ENCODE measurements around the gene TTLL13.

Gene TTLL13, protein sequence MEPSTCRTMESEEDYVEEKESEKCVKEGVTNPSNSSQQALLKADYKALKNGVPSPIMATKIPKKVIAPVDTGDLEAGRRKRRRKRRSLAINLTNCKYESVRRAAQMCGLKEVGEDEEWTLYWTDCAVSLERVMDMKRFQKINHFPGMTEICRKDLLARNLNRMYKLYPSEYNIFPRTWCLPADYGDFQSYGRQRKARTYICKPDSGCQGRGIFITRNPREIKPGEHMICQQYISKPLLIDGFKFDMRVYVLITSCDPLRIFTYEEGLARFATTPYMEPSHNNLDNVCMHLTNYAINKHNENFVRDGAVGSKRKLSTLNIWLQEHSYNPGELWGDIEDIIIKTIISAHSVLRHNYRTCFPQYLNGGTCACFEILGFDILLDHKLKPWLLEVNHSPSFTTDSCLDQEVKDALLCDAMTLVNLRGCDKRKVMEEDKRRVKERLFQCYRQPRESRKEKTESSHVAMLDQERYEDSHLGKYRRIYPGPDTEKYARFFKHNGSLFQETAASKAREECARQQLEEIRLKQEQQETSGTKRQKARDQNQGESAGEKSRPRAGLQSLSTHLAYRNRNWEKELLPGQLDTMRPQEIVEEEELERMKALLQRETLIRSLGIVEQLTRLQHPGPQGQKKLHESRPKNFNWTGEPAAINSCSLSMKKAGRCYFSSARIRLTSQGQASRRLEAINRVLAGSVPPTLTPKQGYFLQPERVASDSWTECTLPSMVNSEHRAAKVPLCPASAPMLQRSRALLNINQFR

DNA sequence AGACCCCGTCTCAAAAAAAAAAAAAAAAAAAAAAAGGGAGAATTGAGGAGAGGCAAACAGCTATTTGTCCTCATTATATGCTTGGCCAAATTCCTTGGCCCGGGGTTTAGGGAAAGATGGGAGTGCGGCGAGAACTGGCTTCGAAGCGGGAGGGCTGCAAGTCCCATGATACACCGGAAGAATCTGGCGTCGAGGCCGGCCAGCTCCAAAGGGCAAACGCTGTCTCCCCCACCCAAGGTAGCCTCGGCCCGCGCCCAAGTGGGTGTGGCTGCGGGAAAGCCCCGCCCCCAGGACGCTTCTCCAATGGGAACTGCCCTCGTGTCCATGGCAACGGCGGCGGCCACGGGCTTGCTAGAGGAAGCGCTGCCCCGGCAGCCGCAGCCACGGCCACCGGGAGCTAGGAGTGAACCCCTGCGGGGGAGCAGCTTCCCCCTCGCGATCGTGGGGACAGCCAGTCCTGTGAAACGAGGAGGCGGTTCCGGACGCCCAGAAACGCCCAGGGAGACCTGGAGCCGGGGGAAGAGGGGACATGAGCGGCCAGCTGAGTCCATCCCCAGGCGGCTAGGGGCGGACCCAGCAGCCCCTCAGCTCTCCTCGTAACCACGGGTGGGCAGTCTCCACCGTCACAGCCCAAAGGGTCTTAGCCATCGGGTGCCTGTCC lies at the start of gene TTLL13:
TTLL13 (plus strand) TSS at position 354 of the 661 bp plus-strand sequence. CDS start 1,075 bp downstream, outside the sequence.
- peak; percentile 90 for DNase-seq
- in situ Hi-C loops (cut with MboI; ENCODE audit: low pct_unique_long_range_greater_than_20kb, low sequenced_read_pairs): no loop called here

DNA sequence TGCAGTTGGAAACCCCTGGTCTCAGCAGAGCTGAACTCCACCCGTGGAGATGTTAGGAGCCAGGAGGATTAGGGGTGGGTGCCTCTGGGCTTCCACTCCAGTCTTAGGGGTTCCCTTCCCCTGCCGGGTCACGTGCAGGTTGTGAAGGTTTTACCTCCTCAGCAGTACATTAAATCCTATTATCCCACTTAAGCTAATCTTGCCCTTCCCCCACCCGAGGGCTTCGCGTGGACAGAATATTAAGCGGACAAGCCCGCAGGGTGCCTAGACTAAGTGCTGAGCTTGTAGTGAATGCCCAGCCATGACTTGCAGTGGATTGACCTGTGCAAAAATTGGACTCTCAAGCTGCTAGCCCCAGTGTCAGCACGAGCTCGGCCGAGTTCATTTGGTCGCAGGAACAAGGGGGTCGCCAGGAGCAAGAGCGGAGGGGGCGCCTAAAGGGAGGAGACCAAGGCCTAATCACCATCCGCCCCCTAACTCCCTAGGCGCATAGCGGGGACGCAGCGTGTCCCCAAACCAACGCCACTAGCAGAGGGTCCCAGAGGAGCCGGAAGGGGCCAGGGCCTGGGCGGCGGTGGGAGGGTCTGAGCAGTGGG lies 48.7 kb upstream of the TTLL13 start:
- DNase-seq: no peak
- in situ Hi-C loops (cut with MboI; ENCODE audit: low pct_unique_long_range_greater_than_20kb, low sequenced_read_pairs): no loop called here

DNA sequence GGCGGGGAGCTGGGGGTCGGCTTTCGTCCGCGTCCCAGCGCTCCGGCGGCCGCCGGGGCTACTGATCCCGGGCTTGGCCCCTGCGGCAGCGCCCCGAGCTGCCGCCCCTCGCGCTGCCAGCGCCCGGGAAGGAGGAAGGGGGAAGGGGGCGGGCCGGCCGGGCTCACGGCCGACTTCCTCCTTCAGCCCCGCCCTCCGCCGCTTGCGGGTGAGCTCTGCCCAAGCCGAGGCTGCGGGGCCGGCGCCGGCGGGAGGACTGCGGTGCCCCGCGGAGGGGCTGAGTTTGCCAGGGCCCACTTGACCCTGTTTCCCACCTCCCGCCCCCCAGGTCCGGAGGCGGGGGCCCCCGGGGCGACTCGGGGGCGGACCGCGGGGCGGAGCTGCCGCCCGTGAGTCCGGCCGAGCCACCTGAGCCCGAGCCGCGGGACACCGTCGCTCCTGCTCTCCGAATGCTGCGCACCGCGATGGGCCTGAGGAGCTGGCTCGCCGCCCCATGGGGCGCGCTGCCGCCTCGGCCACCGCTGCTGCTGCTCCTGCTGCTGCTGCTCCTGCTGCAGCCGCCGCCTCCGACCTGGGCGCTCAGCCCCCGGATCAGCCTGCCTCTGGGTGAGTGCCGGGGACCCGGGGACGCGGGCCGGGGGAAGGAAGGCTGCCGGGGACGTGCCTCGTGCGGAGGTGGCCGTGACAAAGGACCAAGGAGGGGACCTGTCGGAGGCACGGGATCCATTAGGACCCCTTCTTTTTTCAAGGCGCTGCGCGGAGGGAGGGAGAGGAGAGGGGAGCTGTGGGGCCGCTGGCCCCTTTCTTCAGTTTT lies 48.0 kb upstream of the TTLL13 start, which contains the start of gene SEMA4B:
SEMA4B (plus strand) TSS at position 201 of the 814 bp plus-strand sequence; CDS start at position 450, 249 bp downstream.
- in situ Hi-C loops (cut with MboI; ENCODE audit: low pct_unique_long_range_greater_than_20kb, low sequenced_read_pairs): no loop called here
- peak; percentile 71 for DNase-seq

DNA sequence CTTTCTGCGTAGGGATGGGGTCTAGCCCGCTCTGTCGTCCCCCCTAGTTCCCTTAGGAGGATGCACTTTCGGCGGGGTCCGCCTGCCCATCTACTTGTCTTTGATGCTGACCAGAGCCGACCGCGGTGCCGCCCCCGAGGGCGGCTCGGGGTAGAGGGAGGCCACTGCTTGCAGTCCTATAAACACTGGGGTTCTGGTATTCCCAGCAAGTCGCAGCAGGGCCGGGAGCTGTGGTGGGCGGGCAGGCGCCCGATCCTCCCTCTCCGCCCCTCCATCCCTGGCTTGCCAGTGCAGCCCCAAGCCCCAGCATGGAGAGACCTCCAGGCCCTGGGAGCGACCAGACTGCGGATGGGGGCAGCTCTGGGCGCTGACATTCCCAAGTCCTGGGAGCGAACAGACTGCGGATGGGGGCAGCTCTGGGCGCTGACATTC lies 47.4 kb upstream of the TTLL13 start:
- no peak for DNase-seq
- in situ Hi-C loops (cut with MboI; ENCODE audit: low pct_unique_long_range_greater_than_20kb, low sequenced_read_pairs): no loop called here

DNA sequence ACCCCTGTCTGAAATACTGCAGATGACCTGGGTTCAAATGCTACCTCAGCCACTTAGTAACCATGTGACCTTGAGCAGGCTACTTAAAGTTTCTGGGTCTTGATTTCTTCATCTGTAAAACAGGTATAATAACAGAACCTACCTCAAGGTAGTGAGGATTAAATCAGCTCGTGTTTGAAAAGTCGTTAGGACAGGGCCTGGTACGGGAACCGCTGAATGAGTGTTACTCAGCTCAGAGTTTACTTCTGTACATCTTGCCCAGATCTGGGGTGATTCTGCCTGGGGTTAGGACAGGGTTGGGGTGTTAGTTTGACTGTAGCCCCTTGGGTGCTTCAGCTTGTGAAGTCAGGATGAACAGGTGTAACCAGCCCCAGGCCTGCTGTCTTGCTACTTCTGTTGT lies 46.4 kb upstream of the TTLL13 start:
- no peak for DNase-seq
- in situ Hi-C loops (cut with MboI; ENCODE audit: low pct_unique_long_range_greater_than_20kb, low sequenced_read_pairs): no loop called here

DNA sequence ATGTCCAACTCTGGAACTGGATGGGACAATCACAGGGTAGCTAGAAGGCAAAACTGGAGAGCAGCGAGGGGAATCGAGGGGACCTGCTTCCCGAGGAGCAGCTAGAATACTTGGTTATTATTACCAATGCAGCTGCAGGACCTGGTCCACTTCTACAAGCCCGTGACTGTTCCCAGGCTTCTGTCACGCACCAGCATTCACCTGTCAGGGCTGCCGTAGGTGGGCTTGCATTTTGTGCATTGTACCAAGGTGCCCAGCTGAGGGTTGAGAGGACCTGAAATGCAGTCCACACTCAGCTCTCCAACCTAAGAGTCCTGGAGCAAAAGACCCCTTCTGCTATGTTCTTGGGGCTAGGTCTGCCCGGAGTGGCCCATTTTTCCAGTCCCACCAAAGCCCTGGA lies 45.9 kb upstream of the TTLL13 start:
- no peak for DNase-seq
- in situ Hi-C loops (cut with MboI; ENCODE audit: low pct_unique_long_range_greater_than_20kb, low sequenced_read_pairs): no loop called here

DNA sequence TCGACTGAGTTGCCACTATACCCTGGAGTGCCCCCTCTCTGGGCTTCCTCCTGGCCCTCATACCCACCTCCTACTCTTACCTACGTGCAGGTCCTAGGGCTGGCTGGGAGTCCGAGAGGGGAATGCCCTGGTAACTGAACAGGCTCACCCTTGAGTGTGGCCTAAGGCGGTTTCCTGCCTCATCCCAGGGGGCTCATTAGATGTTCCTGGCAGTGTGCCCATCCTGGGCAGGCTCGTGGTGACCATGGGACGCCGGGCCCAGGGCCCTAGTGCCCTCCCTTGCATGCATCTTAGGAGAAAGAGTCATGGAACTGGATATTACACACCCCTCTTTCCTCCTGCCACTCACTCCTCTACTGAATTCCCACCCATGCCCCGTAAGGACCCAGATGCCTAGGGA lies 45.4 kb upstream of the TTLL13 start:
- in situ Hi-C loops (cut with MboI; ENCODE audit: low pct_unique_long_range_greater_than_20kb, low sequenced_read_pairs): no loop called here
- no peak for DNase-seq

DNA sequence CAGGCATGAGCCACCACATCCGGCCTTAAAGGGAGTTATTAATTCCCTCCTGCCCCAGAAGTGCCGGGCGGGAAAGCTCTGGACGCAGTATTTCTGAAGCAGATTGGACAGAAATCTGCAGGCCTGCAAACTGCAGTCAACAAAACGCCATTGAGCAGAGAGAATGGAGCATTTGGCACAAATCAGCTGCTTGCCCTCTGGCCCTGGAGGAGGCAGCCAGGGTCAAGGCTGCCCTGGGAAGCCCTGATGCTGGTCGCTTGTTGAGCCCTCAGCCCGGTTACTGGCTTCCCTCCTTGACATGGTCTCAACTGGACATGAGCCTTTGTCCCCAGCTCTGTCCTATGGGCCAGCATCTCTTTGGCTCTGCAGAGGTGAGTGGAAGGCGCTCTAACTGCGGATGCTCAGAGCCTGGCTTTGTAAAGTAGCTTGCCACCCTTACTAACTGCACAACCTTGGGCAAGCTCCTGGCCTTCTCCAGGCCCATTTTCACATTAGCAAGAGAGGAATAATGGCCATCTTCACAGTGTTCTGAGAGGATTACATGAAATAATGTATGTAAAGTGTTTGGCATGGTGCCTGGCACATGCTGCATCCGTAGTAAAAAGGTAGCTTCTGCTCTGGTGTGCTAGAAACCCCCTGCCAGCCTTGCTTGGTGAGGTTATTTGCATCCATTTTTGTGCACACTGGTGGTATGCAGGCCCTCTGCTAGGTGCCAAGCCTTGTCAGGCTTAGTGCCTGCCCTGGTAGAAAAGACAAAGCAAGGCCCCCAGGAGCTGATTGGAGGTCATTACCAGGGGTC lies 44.1 kb upstream of the TTLL13 start:
- DNase-seq: no peak
- in situ Hi-C loops (cut with MboI; ENCODE audit: low pct_unique_long_range_greater_than_20kb, low sequenced_read_pairs): no loop called here

DNA sequence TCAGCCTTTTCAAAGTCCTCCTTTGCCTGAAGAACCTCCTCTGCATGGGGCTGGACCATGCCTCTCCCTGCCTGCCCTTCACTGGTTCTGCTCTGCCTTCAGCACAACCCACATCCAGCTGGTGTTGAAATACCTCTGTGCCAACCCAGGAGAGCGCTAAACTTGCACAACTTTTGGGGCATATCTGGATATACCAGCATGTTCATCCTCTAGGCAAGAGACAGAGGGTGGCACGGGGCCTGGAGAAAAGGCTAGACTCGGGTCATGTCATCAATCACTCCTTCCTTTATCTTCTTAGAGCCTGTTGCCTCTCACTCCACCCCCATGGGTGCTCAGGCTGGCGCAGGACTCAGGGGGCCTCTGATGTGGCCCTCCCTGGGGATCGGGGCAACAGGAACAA lies 43.5 kb upstream of the TTLL13 start:
- in situ Hi-C loops (cut with MboI; ENCODE audit: low pct_unique_long_range_greater_than_20kb, low sequenced_read_pairs): no loop called here

DNA sequence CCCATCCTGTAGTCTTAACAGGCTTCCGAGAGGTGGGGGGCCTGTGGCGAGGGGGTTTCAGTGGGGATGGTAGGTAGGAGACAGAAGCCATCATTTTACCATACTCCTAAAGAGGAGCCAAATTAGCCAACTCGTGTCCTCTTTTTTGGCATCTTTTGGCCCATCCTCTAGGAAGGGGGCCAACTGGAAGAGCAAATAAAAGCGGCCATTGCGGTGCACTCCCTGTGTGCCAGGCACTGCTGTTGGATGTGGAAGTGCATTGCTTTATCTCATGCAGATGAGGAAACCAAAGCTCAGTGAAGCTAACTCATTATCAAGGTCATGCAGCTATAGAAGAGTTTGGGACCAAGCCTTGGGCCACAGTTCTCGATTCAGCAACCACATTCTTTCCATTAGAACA lies 42.1 kb upstream of the TTLL13 start:
- DNase-seq: no peak
- in situ Hi-C loops (cut with MboI; ENCODE audit: low pct_unique_long_range_greater_than_20kb, low sequenced_read_pairs): no loop called here

More for the DNA sequence above, 43.5 kb upstream of the TTLL13 start:
- DNase-seq: no peak

DNA sequence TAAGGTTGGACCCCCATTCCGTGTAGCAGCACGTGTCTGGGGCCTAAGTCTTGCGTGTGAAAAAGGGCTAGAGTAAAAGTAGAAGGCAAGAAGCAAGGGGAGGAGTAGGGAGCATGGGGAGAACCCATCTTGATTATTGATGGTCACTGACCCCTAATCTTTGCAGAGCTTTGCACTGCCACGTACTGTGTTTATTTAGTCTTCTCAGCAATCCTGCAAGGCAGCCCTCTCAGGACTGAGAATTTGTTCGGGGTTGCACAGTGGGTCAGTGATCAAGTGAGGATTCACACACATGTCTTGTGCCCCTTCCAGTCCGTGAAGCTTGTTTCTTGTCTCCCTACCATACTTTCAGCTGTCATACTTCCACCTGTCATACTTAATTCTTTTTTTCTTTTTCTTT lies 41.0 kb upstream of the TTLL13 start:
- DNase-seq: no peak
- in situ Hi-C loops (cut with MboI; ENCODE audit: low pct_unique_long_range_greater_than_20kb, low sequenced_read_pairs): no loop called here

DNA sequence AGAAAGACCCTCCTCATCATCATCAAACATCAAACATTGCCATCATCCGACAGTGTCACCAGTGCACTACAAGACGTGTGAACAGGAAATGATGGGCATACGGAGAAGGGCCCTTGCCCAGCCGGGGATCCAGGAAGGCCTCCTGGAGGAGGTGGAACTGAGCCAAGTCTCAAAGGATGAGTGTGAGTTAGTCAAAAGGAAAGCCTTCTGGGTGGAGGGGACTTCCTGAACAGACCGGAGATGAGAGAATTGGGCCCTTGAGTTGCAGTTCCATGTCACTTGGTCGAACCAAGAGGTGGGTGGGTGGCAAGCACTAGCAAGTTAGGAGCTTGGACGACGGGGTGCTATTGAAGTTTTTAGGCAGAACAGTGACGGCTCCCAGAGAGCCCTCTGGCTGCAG lies 39.8 kb upstream of the TTLL13 start:
- in situ Hi-C loops (cut with MboI; ENCODE audit: low pct_unique_long_range_greater_than_20kb, low sequenced_read_pairs): no loop called here
- no peak for DNase-seq

DNA sequence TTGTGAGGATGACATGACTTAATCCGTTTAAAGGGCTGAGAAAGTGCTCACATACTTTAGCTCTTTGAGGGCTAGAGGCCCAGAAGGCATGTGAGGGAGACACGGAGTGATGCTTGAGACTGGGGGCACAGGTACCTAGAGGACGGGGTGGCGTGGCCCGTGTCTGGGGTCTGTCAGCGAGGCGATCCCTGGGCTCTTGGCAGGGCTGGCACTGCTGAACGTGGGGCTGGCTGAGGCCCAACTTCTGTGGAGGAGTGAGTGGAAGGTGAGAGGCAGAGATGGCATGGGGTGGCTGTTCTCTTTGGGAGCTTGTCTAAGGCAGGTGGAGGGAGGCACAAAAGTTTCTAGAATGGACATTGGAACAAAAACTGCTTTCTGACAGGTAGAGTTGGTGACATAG lies 38.8 kb upstream of the TTLL13 start:
- in situ Hi-C loops (cut with MboI; ENCODE audit: low pct_unique_long_range_greater_than_20kb, low sequenced_read_pairs): no loop called here
- no peak for DNase-seq

DNA sequence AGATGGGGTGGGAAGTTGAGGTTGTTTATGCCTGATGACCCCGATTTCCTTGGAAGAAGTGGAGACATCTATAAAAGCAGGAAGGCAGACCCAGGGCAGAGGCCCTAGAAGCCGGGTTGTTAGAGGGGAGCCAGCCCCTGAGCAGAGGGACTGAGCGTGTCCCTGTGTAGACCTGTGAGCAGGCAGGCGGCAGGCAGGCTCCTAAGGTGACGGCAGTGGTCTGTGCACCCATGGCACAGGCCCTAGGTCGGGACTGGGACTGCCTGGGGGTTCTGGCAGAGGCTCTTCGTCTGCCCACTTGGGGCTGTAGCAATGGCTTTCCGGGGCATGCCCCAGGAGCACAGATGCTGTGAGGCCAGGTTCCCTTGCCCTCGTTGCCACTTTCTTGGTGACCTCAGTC lies 38.3 kb upstream of the TTLL13 start:
- no peak for DNase-seq
- in situ Hi-C loops (cut with MboI; ENCODE audit: low pct_unique_long_range_greater_than_20kb, low sequenced_read_pairs): no loop called here

DNA sequence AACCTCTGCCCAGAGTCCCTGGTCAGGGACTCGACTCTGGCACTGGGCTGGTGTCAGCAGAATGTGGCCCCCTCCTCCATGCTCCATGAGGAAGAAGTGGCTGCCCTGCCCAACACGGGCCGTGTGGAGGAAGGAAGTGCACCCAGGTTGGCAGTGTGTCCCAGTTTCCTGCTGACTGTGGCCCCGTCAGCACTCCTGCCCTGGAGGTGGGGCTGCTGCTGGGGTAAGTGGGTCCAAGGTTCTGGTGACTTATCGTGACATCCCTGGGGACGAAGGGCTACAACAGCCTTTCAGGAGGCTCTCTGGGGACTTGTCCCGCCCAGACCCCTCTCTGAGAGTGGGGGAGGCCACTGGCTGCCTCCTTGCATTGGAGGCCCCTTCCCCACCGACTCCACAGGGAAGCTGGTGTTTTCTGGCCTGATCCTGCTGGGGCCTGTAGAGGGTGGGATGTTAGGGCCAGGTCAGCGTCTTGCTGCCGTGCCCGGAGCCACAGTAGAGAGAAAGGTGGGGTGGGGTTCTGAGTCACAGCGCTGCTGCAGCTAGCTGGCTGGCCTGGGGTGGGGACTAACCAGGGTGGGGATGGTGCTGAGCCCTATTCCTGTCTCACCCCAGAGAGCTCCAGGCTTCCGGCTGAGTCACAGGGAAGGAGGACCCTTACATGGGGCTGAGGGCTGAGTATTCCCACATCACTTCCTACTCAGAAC lies 37.8 kb upstream of the TTLL13 start:
- in situ Hi-C loops (cut with MboI; ENCODE audit: low pct_unique_long_range_greater_than_20kb, low sequenced_read_pairs): no loop called here
- no peak for DNase-seq

DNA sequence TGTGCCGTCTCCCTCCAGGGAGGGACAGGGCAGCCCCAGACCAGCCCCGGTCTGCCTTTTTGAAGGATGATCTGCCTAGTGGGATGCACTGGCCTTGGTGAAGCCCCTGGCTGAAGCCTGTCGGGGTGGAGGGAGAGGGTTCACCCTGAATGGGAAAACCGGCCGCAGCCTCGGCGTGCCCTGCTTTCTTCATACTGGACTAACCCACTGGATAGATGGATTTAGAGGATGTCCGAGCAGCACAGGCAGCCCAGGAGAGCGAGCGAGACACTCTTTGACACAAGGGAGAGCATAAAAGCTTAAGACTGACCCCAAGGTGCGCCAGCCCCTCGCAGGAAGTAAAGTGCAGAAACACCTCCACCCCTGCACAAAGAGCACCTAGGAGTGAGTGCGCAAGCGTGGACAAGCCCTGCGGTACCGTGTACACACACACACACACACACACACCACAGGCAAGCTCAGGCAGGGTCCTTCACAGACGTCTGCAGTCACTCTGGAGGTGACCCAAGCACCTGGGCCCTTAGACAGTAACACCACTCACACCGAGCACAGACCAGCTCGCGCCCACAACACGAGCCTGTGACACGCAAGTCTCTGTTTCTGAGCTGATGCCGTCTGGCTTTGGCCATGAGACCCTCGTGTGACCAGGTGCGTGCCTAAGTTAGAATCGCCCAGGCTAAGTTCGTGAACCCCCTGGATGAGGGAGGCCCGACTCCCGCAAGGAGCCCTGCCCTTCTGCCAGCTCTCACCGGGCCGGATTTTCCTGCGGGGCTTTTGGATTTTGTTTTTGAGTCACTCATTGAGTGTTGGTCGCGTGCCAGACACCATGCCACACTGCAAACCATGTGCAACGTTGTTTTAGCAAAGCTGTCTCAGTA lies 36.9 kb upstream of the TTLL13 start:
- no peak for DNase-seq

More for the DNA sequence above, 36.9 kb upstream of the TTLL13 start:
- in situ Hi-C loops (cut with MboI; ENCODE audit: low pct_unique_long_range_greater_than_20kb, low sequenced_read_pairs): no loop called here

All from KBM-7 (cell line).